Measurements from ENCODE around the gene LRP1. TPM values are rescaled to one million over a fixed set of nuclear protein-coding genes. Genes with fewer than 3 reads are reported as not detected.

The LRP1 gene
- total and polyA plus RNA-seq, 2 experiments from 2014 or later, result 26.6 to 145 TPM

- no peak overlapping the region for H3K27ac ChIP-seq (ENCODE audit: low read depth)
- peak overlapping the region; percentile 19; the same call in 1 of the 2 replicates for H2AFZ ChIP-seq
- DNase-seq (ENCODE audit: low spot score) (peak; percentile 65), ATAC-seq (no peak)
- peaks cover 66% of the 10 kb centered on the region for H3K27me3 Mint-ChIP-seq (ENCODE audit: insufficient read depth, low read depth, poor library complexity)
- no peak overlapping the region for H3K27ac Mint-ChIP-seq
- TF ChIP-seq NANOG (IDR thresholded peaks at IDR 0.05; ENCODE audit: borderline replicate concordance) (no peak), ZNF114 (CRISPR knock-in tag; IDR thresholded peaks at IDR 0.05) (no peak), STAT1 (IDR thresholded peaks at IDR 0.05; ENCODE audit: unreplicated experiment) (no peak), CREB1 (CRISPR knock-in tag; IDR thresholded peaks at IDR 0.05; ENCODE audit: low read depth) (no peak), ETS1 (IDR thresholded peaks at IDR 0.05) (no peak), REST (IDR thresholded peaks at IDR 0.05; ENCODE audit: unreplicated experiment) (no peak), EZH2phosphoT487 (IDR thresholded peaks at IDR 0.05; ENCODE audit: unreplicated experiment) (no peak), ZNF331 (CRISPR knock-in tag; IDR thresholded peaks at IDR 0.05; ENCODE audit: low read depth) (no peak), ZNF462 (CRISPR knock-in tag; IDR thresholded peaks at IDR 0.05) (no peak), CTCF (conservative IDR thresholded peaks at IDR 0.05; ENCODE audit: low read depth in 2 of 2) (no peak), EZH2 (IDR thresholded peaks at IDR 0.05; ENCODE audit: low read depth, unreplicated experiment) (no peak), JUNB (IDR thresholded peaks at IDR 0.05; ENCODE audit: unreplicated experiment) (no peak), POLR2AphosphoS5 (IDR thresholded peaks at IDR 0.05; ENCODE audit: low read depth) (no peak)
- H3K36me3 Mint-ChIP-seq (ENCODE audit: low read depth), result peaks cover 32% of the 10 kb centered on the region
- peaks cover 52% of the 10 kb centered on the region for H3K4me1 ChIP-seq (ENCODE audit: insufficient read depth)
- peak overlapping the region; percentile 76 for H3K4me3 Mint-ChIP-seq
- peak overlapping the region; percentile 87 for H3K4me2 ChIP-seq
- no peaks in the 10 kb centered on the region; the same call in 2 of the 3 replicates for H3K9me3 Mint-ChIP-seq
- peaks cover 25% of the 10 kb centered on the region for H3K79me2 ChIP-seq (replicated peaks; ENCODE audit: insufficient read depth)
- H3K9me2 ChIP-seq (ENCODE audit: insufficient read depth), result no peaks in the 10 kb centered on the region
- H3K4me1 Mint-ChIP-seq, result peaks cover 63% of the 10 kb centered on the region
- peaks cover 42% of the 10 kb centered on the region for H3F3A ChIP-seq (replicated peaks; ENCODE audit: low read depth)
- peaks cover 66% of the 10 kb centered on the region for H3K27me3 ChIP-seq (ENCODE audit: insufficient read depth)
- H3K4me3 ChIP-seq, result peak overlapping the region; percentile 61
- peaks cover 9% of the 10 kb centered on the region; the same call in 1 of the 2 replicates for H3K36me3 ChIP-seq (ENCODE audit: insufficient read depth)
- peaks cover 18% of the 10 kb centered on the region for H4K20me1 ChIP-seq (replicated peaks; ENCODE audit: insufficient read depth)
Measured at GRCh38 chr12:57227315-57228115, 99.2 kb downstream of the LRP1 start.
